HG03378 (cell line): ENCODE measurements around the gene DCLK2.

Experiments
- ATAC-seq: cut with Tn5 transposase; IDR thresholded peaks from one replicate; pipeline ENCODE4 v1.9.1; 2021; ENCODE audit warnings: mild to moderate bottlenecking, moderate library complexity; ENCODE audit not compliant: unreplicated experiment

Gene DCLK2

DNA sequence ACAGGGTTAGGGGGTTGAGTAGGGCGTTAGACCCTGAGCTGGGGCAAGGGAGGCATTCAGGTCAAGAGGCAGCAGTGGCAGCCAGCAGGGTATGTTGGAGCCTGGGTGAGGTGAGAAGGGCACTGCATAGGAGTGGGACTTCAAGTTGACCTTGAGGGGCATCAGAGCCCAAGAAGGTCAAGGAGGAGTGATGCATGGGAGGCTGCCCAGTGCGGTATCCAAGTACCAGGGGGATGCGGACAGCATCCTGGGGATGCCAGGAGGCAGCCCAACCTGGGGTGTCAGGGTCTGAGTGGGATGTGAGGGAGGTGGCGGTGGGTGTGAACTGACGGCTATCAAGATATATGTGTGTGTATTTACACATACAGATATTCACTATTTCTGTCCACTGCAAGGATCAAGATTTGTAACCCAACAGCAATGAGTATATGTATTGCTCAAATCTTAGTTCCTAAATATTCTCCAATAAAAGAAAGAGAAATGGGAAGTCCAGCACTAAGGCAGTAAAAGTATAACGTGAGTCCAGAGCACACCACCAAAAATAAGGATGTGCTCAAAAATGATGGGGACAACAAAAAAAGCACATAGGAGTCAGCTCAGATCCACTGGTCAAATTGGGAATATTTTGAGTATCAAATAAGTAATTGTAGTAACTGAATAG, 9.8 kb upstream of the DCLK2 start:
- ATAC-seq: no peak

DNA sequence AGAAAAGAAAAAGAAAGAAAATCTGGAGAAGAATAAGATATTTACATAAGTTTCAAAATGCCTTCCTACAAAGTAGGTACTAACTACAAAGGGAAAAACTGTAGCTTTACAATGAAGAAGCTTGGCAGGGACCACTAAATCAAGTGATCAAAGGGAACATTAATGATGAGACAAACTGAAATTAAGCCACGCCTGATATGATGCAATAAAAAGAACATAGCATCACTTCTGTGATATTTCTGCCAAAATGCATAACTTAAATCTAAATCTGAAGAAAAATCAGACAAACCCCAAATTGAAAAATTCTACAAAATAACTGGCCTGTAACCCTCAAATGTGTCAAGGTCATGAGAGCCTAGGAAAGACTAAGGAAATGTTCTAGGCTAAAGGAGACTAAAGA, 8.9 kb upstream of the DCLK2 start:
- ATAC-seq: no peak

- no peak for ATAC-seq
Measured at GRCh38 chr4:150070464-150071170, 7.6 kb upstream of the DCLK2 start.

- ATAC-seq: no peak
Measured at GRCh38 chr4:150072471-150072870, 5.8 kb upstream of the DCLK2 start.

GRCh38 chr4:150072906-150073714, 5.1 kb upstream of the DCLK2 start:
- ATAC-seq: no peak

- ATAC-seq: no peak
Measured at GRCh38 chr4:150074064-150074463, 4.2 kb upstream of the DCLK2 start.

DNA sequence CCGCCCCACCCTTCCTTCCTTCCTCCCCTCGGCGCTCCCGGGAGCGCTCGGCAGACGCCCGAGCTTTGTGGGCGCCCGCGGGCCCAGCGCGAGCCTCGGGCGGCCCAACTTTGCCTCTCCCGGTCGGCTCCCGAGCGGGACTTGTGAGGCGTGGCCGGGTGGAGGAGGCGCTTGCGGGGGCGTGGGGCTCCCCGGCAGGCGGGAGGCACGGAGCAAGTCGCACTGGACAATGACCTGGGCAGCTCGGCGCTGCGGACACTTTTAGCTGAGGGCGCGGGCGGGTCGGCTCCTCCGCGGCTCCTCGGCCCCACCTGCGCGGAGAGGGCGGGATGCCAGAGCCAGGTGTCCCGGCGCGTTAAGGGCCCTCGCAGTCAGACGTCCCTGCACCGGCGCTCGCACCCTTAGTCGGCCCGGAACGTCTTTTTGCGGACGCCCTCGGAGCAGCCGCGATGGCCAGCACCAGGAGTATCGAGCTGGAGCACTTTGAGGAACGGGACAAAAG, 385 bp downstream of the DCLK2 start:
- ATAC-seq: no peak

- ATAC-seq: peak; percentile 35
Measured at GRCh38 chr4:150079081-150079581, 886 bp downstream of the DCLK2 start.

DNA sequence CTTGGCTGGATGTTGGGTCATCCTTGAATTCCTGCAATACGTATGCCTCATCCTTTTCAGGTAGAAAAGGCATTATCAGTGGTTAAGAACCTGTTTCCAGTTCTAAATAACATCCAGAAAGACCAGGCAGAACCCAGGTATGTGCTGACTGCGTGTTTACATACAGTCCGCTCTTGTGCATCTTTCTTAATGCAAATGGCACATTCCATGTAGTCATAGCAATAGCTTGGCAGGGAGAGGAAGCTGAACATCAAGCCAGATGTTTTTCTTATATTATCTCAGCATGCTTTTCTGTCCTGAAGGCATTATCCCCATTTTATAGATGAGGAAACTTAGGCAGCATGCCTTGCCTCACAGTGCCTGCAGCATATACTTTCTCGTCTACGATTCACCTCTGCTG, 2.1 kb downstream of the DCLK2 start:
- no peak for ATAC-seq

DNA sequence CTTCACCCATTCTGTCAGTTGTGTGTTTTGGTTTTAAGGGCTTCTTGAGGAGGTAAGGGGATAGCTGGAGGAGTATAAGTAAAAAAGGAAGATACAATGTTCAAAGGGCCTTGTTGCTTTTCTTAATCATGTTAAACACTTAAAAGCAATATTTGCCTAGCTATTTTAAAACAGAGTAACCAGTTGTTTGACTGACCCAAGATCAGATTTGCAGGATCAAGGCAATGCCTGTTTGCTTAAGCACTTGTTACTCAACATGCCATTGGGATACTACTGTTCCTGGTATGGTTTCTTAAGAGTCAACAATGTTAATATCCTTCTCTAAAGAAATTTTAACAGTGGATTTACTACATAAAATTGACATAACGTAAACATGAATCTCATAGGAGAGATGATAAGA, 2.6 kb downstream of the DCLK2 start:
- ATAC-seq: no peak

- ATAC-seq: peak; percentile 93
Measured at GRCh38 chr4:150082241-150082640, 4.0 kb downstream of the DCLK2 start.

- ATAC-seq: no peak
Measured at GRCh38 chr4:150087006-150087405, 8.8 kb downstream of the DCLK2 start.

DNA sequence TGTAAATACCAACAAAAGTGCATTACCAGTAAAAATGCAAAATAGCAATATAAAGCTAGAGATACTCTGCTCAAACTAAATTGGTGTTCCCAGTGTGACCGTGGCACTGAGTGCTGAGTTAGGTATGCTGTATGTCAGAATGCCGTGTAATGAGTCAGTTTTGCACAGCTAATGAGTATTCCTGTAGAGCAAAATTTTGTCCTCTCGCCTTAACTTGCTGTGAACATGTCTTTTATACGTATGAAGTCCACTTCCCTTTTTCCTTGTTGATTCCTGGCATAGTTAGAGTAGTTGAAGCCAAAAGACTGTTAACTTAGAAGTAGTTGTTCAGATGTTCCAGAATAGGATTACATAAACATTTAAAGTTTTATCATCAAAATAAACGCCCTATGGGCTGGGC, 11.5 kb downstream of the DCLK2 start:
- no peak for ATAC-seq

GRCh38 chr4:150090836-150091235, 12.6 kb downstream of the DCLK2 start:
- ATAC-seq: no peak

- no peak for ATAC-seq
Measured at GRCh38 chr4:150094676-150095075, 16.4 kb downstream of the DCLK2 start.

- ATAC-seq: no peak
Measured at GRCh38 chr4:150096625-150097024, 18.4 kb downstream of the DCLK2 start.

GRCh38 chr4:150098214-150098613, 20.0 kb downstream of the DCLK2 start:
- no peak for ATAC-seq

DNA sequence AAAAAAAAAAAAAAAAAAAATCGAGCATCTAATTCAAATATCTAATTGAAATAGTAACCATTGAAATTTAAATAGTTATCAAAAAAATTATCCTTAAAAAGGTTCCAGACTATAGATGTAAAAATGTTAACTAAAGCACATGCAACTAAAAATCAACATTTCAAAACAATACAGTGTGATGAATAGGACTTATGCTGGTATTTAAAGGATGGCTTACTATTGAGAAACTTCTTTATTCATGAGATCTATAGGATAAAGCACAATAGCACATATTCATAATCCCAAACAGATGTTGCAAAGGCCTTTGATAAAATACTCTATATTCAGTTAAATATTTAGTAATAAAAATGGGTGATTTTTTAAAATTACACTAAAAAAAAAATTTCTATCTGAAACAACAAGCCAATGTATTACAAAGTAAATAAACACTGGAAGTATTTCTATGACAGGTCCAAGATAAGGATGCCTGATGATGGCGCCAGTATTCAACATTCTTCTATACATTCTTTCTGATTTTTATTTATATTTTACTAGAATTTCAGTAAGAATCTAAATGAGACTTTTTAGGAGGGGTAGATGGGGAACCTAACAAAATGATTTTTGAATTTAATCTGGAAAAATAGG, 26.3 kb downstream of the DCLK2 start:
- ATAC-seq: no peak

DNA sequence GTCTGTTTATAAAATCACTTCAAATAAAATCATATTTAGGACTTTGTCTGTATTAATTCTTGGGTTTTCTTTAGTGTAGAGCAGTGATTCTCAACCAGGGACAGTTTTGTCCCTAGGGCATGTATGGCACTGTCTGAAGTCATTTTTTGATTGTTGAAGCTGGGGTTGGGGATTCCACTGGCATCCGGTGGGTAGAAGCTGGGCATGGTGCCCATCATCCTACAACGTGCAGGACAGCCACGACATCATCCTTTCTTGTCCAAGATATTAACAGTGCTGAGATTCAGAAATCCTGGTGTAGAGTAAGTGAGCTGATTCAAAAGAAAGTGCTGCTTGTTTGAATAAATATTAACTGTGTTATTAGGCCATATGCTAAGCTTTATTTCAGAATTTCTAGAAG, 28.6 kb downstream of the DCLK2 start:
- no peak for ATAC-seq

GRCh38 chr4:150108691-150109090, 30.4 kb downstream of the DCLK2 start:
- ATAC-seq: no peak

DNA sequence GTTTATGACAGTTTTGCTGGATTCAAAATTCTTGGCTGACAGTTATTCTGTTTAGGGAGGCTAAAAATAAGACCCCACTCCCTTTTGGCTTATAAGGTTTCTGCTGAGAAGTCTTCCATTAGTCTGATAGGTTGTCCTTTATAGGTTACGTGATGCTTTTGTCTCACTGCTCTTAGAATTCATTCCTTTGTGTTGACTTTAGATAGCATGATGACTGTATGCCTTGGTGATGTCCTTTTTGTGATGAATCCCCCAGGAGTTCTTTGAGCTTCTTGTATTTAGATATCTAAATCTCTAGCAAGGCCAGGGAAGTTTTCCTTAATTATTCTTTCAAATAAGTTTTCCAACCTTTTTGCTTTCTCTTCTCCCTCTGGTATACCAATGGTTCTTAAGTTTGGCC, 36.4 kb downstream of the DCLK2 start:
- ATAC-seq: no peak
